SU-DHL-6 (cell line): ENCODE results near the gene MBL2.

Experiments used
- EZH2phosphoT487 ChIP-seq: fragments of 200-600 bp; sonication (generic), shearing (Covaris generic); conservative IDR thresholded peaks from 2 replicates; pipeline ENCODE4 v1.6.1; 2018; ENCODE audit warnings: mild to moderate bottlenecking, antibody characterized with exemption, low read length, moderate library complexity, mixed read lengths
- TF ChIP-seq, protein P1 (sequence below): fragments of 200-600 bp; sonication (generic); IDR thresholded peaks from one replicate; pipeline ENCODE4 v1.5.1; 2017; ENCODE audit warnings: antibody characterized with exemption, mild to moderate bottlenecking, low read length, moderate library complexity; ENCODE audit not compliant: insufficient read depth, poor library complexity, severe bottlenecking

DNA sequence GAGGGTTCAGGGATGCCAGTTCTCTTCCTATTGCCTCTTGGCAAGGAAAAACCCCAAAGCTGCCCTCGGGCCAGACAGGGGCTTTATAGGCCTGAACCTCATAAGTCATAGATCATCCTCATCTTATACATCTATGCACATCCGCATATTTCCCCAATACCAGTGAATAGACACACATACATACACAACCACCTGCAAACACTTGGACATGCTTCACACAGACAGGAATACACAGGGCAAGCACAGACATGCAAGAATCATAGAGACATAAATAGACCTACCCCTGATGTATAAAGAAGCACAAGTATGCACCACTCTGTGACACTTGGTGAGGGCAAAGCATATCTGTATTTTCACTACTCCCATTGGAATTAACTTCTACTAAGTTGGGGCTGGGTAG, 30.7 kb downstream of the MBL2 start:
- TF ChIP-seq, protein P1, sequence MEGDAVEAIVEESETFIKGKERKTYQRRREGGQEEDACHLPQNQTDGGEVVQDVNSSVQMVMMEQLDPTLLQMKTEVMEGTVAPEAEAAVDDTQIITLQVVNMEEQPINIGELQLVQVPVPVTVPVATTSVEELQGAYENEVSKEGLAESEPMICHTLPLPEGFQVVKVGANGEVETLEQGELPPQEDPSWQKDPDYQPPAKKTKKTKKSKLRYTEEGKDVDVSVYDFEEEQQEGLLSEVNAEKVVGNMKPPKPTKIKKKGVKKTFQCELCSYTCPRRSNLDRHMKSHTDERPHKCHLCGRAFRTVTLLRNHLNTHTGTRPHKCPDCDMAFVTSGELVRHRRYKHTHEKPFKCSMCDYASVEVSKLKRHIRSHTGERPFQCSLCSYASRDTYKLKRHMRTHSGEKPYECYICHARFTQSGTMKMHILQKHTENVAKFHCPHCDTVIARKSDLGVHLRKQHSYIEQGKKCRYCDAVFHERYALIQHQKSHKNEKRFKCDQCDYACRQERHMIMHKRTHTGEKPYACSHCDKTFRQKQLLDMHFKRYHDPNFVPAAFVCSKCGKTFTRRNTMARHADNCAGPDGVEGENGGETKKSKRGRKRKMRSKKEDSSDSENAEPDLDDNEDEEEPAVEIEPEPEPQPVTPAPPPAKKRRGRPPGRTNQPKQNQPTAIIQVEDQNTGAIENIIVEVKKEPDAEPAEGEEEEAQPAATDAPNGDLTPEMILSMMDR: no peak
- no peak for TF ChIP-seq EZH2phosphoT487
